ENCODE results near the gene ERCC2.

Gene ERCC2

GRCh38 chr19:45355910-45356309 is 14.5 kb downstream of the ERCC2 start:
- no peak for DNase-seq

- DNase-seq = no peak
Measured at GRCh38 chr19:45355402-45355801, 15.0 kb downstream of the ERCC2 start.

- DNase-seq = no peak
Measured at GRCh38 chr19:45354241-45354842, 16.0 kb downstream of the ERCC2 start.

- DNase-seq = no peak
Measured at GRCh38 chr19:45352914-45353796, 17.2 kb downstream of the ERCC2 start.

GRCh38 chr19:45352471-45352870 is 17.9 kb downstream of the ERCC2 start:
- DNase-seq = no peak

GRCh38 chr19:45352062-45352461 is 18.3 kb downstream of the ERCC2 start:
- DNase-seq = no peak

GRCh38 chr19:45351401-45351952 is 18.9 kb downstream of the ERCC2 start:
- DNase-seq = no peak

GRCh38 chr19:45350477-45351058 is 19.8 kb downstream of the ERCC2 start:
- DNase-seq = no peak

GRCh38 chr19:45349430-45349941 is 20.9 kb downstream of the ERCC2 start:
- no peak for DNase-seq

- DNase-seq = no peak
Measured at GRCh38 chr19:45349126-45349415, 21.3 kb downstream of the ERCC2 start.

- no peak for DNase-seq
Measured at GRCh38 chr19:45348367-45349125, 21.8 kb downstream of the ERCC2 start.

GRCh38 chr19:45347570-45348366 is 22.6 kb downstream of the ERCC2 start:
- no peak for DNase-seq

- no peak for DNase-seq
Measured at GRCh38 chr19:45346449-45346848, 23.9 kb downstream of the ERCC2 start.

- no peak for DNase-seq
Measured at GRCh38 chr19:45345506-45345860, 24.9 kb downstream of the ERCC2 start.

- no peak for DNase-seq
Measured at GRCh38 chr19:45344621-45345505, 25.5 kb downstream of the ERCC2 start.

GRCh38 chr19:45342911-45343310 is 27.5 kb downstream of the ERCC2 start:
- DNase-seq = no peak

- DNase-seq = no peak
Measured at GRCh38 chr19:45340899-45341453, 29.4 kb downstream of the ERCC2 start.

- no peak for DNase-seq
Measured at GRCh38 chr19:45340232-45340898, 30.0 kb downstream of the ERCC2 start, which contains the start of gene KLC3. Gene KLC3, plus strand, starts transcription at chr19:45340750. Its CDS starts 4,792 bp downstream, at chr19:45345542.

GRCh38 chr19:45339629-45340028 is 30.7 kb downstream of the ERCC2 start:
- DNase-seq = no peak

Data from amygdala (tissue), 56 donors.